GM13977 (cell line): Measurements from ENCODE around the gene CCL16.
A peak's percentile ranks its signal among the peaks of the same experiment; 100 is the strongest.
"Not testable (repeated sequence)": the region's sequence is repeated elsewhere in the genome, so short reads cannot be mapped to it uniquely, and the experiment has no call there.

Experiments used
- DNase-seq: peaks from one replicate; pipeline ENCODE4 v3.0.0; 2012; ENCODE audit warnings: low spot score
- in situ Hi-C: fragments of 300-500 bp; cut with MboI; formaldehyde crosslinking; loops from one replicate; pipeline ENCODE4 v1.12.0; 2022; ENCODE audit warnings: low sequenced_read_pairs, low pct_unique_long_range_greater_than_20kb, mixed read lengths, inconsistent platforms; ENCODE audit not compliant: unreplicated experiment
- TF ChIP-seq, protein P1 (sequence below): IDR thresholded peaks from 2 replicates; pipeline ENCODE4 v1.5.1; 2012; ENCODE audit warnings: mild to moderate bottlenecking, control low read depth; ENCODE audit not compliant: insufficient read depth; ENCODE audit errors: extremely low read depth, missing control alignments

Gene CCL16

DNA sequence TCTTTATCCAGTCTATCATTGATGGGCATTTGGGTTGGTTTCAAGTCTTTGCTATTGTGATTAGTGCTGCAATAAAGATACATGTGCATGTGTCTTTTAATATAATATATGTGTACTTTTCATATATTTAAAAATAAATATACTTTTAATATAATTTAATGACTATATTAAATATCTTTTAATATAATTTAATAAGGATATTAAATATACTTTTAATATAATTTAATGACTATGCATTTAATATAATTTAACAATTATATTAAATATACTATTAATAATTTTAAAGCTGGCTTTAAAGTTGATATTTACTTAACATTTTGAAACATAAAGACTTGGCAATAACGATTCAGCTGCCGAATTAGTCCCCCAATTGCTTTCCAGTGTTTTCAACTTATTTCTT is 35.3 kb upstream of the CCL16 start:
- DNase-seq, result no peak
- in situ Hi-C loops, result loop anchor here (10.0 kb wide), 1 partner anchor 58 kb away; no protein-coding TSS in a partner anchor
- TF ChIP-seq, protein P1, sequence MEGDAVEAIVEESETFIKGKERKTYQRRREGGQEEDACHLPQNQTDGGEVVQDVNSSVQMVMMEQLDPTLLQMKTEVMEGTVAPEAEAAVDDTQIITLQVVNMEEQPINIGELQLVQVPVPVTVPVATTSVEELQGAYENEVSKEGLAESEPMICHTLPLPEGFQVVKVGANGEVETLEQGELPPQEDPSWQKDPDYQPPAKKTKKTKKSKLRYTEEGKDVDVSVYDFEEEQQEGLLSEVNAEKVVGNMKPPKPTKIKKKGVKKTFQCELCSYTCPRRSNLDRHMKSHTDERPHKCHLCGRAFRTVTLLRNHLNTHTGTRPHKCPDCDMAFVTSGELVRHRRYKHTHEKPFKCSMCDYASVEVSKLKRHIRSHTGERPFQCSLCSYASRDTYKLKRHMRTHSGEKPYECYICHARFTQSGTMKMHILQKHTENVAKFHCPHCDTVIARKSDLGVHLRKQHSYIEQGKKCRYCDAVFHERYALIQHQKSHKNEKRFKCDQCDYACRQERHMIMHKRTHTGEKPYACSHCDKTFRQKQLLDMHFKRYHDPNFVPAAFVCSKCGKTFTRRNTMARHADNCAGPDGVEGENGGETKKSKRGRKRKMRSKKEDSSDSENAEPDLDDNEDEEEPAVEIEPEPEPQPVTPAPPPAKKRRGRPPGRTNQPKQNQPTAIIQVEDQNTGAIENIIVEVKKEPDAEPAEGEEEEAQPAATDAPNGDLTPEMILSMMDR, result no peak

- not testable (repeated sequence) for DNase-seq
- in situ Hi-C loops, result loop anchor here (10.0 kb wide), 1 partner anchor 59 kb away; no protein-coding TSS in a partner anchor
These were observed 34.6 kb upstream of the CCL16 start for GRCh38 chr17:36015895-36016294.

- in situ Hi-C loops, result loop anchor here (10.0 kb wide), 1 partner anchor 60 kb away; no protein-coding TSS in a partner anchor
- TF ChIP-seq, protein P1, result no peak
- DNase-seq, result no peak
These were observed 33.6 kb upstream of the CCL16 start for GRCh38 chr17:36014946-36015345.

DNA sequence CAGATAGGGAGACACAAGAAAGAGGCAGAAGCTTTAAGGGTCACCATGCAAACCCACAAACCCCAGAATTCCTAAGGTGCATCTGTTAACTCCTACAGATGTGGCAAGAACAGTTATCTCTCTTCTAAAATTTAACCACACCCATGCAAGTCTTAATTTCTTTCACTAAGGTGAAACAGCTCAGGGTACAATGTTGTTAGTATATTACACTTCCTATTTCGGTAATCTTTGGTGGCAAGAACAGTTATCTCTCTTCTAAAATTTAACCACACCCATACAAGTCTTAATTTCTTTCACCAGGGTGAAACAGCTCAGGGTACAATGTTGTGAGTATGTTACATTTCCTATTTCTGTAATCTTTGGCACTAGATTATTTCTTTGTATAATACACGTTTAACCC is 29.9 kb upstream of the CCL16 start:
- in situ Hi-C loops, result loop anchor here (10.0 kb wide), 1 partner anchor 64 kb away; no protein-coding TSS in a partner anchor
- TF ChIP-seq, protein P1, result no peak
- no peak for DNase-seq

DNA sequence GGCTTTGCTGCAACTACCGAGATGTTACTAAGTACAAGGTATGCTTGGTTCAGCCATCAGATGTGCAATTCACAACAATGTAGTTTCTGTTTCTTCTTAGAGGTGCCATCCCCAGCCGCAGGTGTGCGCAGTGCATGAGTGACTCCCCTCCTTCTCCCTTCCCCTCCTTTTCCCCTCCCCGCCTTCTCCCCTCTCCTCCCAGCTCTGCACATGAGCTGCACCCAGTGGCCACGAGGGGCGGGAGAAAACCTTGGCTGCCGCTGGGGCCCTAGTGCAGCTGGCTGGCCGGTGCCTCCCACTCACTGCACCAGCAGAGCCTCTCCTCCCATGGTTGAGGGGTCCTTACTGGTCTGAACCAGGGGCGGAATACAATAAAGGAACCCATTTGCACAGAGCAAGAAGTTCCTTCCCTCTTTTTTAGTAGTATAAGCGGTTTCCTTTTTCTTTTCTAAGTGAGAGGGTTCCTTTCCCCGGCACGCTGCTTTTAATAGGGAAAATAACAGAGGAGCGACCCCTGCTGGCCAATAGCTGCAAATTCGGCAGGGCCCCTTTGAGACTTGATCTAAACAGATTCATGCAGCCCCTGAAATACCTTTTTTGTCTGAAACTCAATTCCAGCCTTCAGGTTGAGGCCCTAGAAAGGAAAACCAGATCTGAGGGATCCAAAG is 27.8 kb upstream of the CCL16 start:
- no peak for DNase-seq
- in situ Hi-C loops, result no loop called here

GRCh38 chr17:36004594-36005108 is 23.4 kb upstream of the CCL16 start:
- TF ChIP-seq, protein P1, result no peak
- DNase-seq, result no peak
- in situ Hi-C loops, result no loop called here

More for the DNA sequence above, 27.8 kb upstream of the CCL16 start:
- TF ChIP-seq, protein P1, result peak; percentile 30

GRCh38 chr17:36002631-36003030 is 21.3 kb upstream of the CCL16 start:
- in situ Hi-C loops, result no loop called here
- TF ChIP-seq, protein P1, result no peak
- DNase-seq, result no peak
